Neural crest cell (in vitro differentiated cells): Measurements from ENCODE around the gene SDF2. TPM values are rescaled to one million over a fixed set of nuclear protein-coding genes. Genes with fewer than 3 reads are reported as not detected.

ENCODE experiments used
- DNase-seq: peaks from one replicate; pipeline ENCODE4 v3.0.0; 2021; ENCODE audit warnings: low read depth, mixed read lengths, low spot score
- H3K27ac Mint-ChIP-seq: one replicate; pipeline ENCODE4 v1.8.0; 2021; ENCODE audit warnings: mild to moderate bottlenecking, mixed read lengths; ENCODE audit not compliant: unreplicated experiment
- H3K27me3 Mint-ChIP-seq: 2 replicates; pipeline ENCODE4 v1.8.0; 2021; ENCODE audit warnings: low read depth, mild to moderate bottlenecking, mixed read lengths
- H3K36me3 Mint-ChIP-seq: 2 replicates; pipeline ENCODE4 v1.8.0; 2021; ENCODE audit warnings: low read depth, mild to moderate bottlenecking, mixed read lengths
- H3K4me1 Mint-ChIP-seq: 2 replicates; pipeline ENCODE4 v1.8.0; 2021; ENCODE audit warnings: mixed read lengths
- H3K4me3 Mint-ChIP-seq: one replicate; pipeline ENCODE4 v1.8.0; 2021; ENCODE audit warnings: mild to moderate bottlenecking, mixed read lengths
- H3K9me3 Mint-ChIP-seq: 2 replicates; pipeline ENCODE4 v1.8.0; 2021; ENCODE audit warnings: mixed read lengths
- CTCF ChIP-seq: fragments of 200-600 bp; sonication (generic); conservative IDR thresholded peaks from 2 replicates; pipeline ENCODE4 v1.5.0; 2021; ENCODE audit warnings: antibody characterized with exemption, mild to moderate bottlenecking
- total RNA-seq: library from RNA; stranded (reverse); gene quantifications from 2 replicates; pipeline ENCODE4 v1.2.1, GENCODE V29; 2021

SDF2 gene
- total RNA-seq, 1 donor from 2014 or later: 48.2 TPM

GRCh38 chr17:28646039-28646754 is 15.5 kb downstream of the SDF2 start:
- TF ChIP-seq CTCF: no peak
- Mint-ChIP-seq H3K27me3 (no peaks in the 10 kb centered on the region), H3K4me3 (peak overlapping the region; percentile 79), H3K36me3 (peaks cover 9% of the 10 kb centered on the region), H3K9me3 (no peaks in the 10 kb centered on the region), H3K4me1 (peaks cover 35% of the 10 kb centered on the region), H3K27ac (peak overlapping the region; percentile 41)
- DNase-seq: no peak

DNA sequence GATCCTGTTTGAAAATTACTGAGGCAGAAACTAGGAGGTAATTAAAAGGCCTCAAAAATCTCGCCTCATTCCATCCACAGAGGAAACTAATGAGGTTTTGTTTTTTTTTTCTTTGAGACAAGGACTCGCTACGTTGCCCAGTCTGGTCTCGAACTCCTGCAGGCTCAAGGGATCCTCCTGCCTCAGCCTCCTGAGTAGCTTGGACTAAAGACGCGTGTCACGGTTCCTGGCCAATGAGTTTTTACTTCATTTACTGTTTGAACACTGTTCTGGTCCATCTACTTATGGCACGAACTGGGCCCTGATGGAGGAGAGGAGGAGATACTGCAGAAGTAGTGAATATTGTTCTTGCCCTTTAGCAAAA is 16.1 kb downstream of the SDF2 start:
- Mint-ChIP-seq H3K4me1 (peaks cover 35% of the 10 kb centered on the region), H3K36me3 (peaks cover 9% of the 10 kb centered on the region), H3K9me3 (no peaks in the 10 kb centered on the region), H3K27me3 (no peaks in the 10 kb centered on the region), H3K4me3 (peak overlapping the region; percentile 79), H3K27ac (no peak overlapping the region)
- TF ChIP-seq CTCF: no peak
- DNase-seq: no peak

DNA sequence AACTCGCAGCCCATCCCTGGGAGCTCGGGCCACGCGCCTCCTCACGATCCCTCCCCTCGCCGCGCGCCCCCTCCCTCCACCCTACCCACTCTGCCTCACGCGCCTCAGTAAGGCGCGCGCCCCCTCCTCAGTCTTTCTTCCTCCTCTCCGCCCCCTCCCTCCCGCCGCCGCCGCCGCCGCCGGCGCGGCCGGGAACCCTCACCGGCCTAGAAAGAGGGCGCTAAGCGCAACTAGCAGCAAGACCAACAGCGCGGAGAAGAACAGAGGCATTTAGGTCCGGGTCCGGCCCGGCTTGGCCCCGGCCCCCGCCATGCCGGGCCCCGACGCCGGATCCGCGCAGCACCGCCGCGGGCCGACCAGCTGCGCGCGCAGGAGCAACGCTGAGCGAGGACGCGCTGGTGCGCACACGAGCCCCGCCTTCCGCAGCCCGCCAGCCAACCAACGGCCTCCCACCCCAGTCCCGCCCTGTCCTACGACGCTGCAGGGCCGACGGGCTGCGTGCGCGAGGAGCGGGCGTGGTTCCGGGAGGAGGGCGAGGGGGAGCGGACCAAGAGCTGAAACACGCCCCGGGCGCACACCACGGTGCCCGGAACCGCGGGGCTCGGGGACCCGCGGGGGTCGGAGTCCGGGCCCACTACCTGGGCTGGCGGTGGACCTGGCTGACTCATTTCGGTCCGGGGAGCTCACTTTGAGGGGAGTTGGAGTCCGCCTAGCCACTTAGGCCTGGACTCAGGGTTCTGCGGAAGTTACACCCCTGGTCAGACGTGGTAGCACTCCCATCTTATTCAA is 16.7 kb downstream of the SDF2 start, which contains the start of gene BLTP2:
BLTP2 (minus strand) TSS at position 372 of the 789 bp plus-strand sequence; CDS start at position 270, 102 bp downstream.
- H3K4me1 Mint-ChIP-seq: peaks cover 35% of the 10 kb centered on the region
- no peaks in the 10 kb centered on the region for H3K27me3 Mint-ChIP-seq
- H3K27ac Mint-ChIP-seq: peak within 1 kb of the TSS; percentile 71
- H3K4me3 Mint-ChIP-seq: peak within 1 kb of the TSS; percentile 93
- no peaks in the 10 kb centered on the region for H3K9me3 Mint-ChIP-seq
- peaks cover 9% of the 10 kb centered on the region for H3K36me3 Mint-ChIP-seq
- peak; percentile 81 for DNase-seq
- TF ChIP-seq CTCF: no peak

DNA sequence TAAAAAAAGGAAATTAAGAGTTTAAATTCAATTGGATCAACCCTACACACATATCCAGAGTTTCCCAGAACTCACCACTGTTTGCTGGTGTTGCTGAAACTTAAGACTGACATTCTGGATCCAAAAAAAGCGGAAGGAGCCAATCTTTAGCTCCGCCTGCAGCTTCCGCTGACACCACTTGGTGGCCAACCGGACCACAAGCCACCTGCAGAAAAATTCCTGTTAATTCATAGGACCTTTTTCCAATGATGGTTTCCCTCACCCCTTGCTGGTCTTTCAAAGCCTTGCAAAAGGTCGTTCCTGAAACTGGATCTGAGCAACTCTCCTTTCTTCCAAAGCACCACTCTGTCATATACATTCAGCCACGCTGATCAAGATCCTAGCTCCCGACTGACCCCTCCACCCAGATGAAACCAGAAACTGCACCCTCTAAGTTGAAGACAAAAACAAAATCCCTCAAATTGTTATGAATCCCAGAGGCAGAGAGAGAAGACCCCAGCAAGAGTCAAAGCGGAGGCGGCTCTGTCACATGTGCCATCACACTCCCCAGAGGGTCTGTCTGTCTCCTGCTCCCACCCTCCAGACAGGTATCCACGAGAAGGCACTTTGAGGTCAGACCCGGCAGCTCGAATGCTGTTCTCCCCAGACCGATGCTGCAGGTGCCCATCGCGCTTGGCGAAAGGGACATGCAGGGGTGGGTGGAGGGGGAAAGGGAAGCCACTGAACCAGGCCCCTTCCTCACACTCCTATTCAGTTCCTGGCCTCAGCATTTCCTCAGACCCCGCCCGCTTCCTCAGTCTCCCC is 17.5 kb downstream of the SDF2 start:
- Mint-ChIP-seq H3K4me3 (peak overlapping the region; percentile 93), H3K9me3 (no peaks in the 10 kb centered on the region), H3K27ac (peak overlapping the region; percentile 71), H3K27me3 (no peaks in the 10 kb centered on the region), H3K36me3 (peaks cover 12% of the 10 kb centered on the region), H3K4me1 (peaks cover 35% of the 10 kb centered on the region)
- DNase-seq: peak; percentile 26
- TF ChIP-seq CTCF: peak; percentile 71

GRCh38 chr17:28641579-28641978 is 20.1 kb downstream of the SDF2 start:
- no peak for DNase-seq
- Mint-ChIP-seq H3K9me3 (no peaks in the 10 kb centered on the region), H3K36me3 (peaks cover 20% of the 10 kb centered on the region), H3K4me3 (peak overlapping the region; percentile 42), H3K27ac (peak overlapping the region; percentile 32), H3K27me3 (no peaks in the 10 kb centered on the region), H3K4me1 (peaks cover 30% of the 10 kb centered on the region)
- TF ChIP-seq CTCF: no peak
